Inflammatory macrophage treated with lipopolysaccharide for 4 hours (primary cell): ENCODE data around the gene TTLL12.

ENCODE experiments used
- DNase-seq: peaks from one replicate; pipeline ENCODE4 v3.0.0-alpha.2; 2020

Gene TTLL12

GRCh38 chr22:43186272-43187170 is at the start of gene TTLL12:
Gene TTLL12, minus strand, starts transcription at chr22:43187134. Its CDS starts 65 bp downstream, at chr22:43187069.
- DNase-seq = peak; percentile 60

GRCh38 chr22:43235445-43236409 is 48.8 kb upstream of the TTLL12 start:
- DNase-seq = no peak

GRCh38 chr22:43234264-43234988 is 47.5 kb upstream of the TTLL12 start:
- no peak for DNase-seq

GRCh38 chr22:43233529-43233928 is 46.6 kb upstream of the TTLL12 start:
- DNase-seq = no peak

- DNase-seq = no peak
Observed at GRCh38 chr22:43232445-43232844, 45.5 kb upstream of the TTLL12 start.

- DNase-seq = no peak
Observed at GRCh38 chr22:43231724-43232034, 44.7 kb upstream of the TTLL12 start.

GRCh38 chr22:43230971-43231723 is 44.2 kb upstream of the TTLL12 start:
- DNase-seq = peak; percentile 26

GRCh38 chr22:43230571-43230970 is 43.6 kb upstream of the TTLL12 start:
- DNase-seq = no peak

GRCh38 chr22:43228863-43229262 is 41.9 kb upstream of the TTLL12 start:
- no peak for DNase-seq

GRCh38 chr22:43228330-43228729 is 41.4 kb upstream of the TTLL12 start:
- peak; percentile 14 for DNase-seq

- no peak for DNase-seq
Observed at GRCh38 chr22:43227239-43227630, 40.3 kb upstream of the TTLL12 start.

GRCh38 chr22:43226377-43227238 is 39.7 kb upstream of the TTLL12 start:
- DNase-seq = no peak

GRCh38 chr22:43225609-43226008 is 38.7 kb upstream of the TTLL12 start:
- no peak for DNase-seq

- no peak for DNase-seq
Observed at GRCh38 chr22:43222987-43223386, 36.1 kb upstream of the TTLL12 start.

- no peak for DNase-seq
Observed at GRCh38 chr22:43222262-43222661, 35.3 kb upstream of the TTLL12 start.

GRCh38 chr22:43220625-43221380 is 33.9 kb upstream of the TTLL12 start:
- no peak for DNase-seq

- no peak for DNase-seq
Observed at GRCh38 chr22:43218786-43219185, 31.9 kb upstream of the TTLL12 start.

- no peak for DNase-seq
Observed at GRCh38 chr22:43217285-43218030, 30.5 kb upstream of the TTLL12 start.

GRCh38 chr22:43216738-43217137 is 29.8 kb upstream of the TTLL12 start:
- DNase-seq = no peak

GRCh38 chr22:43213962-43214361 is 27.0 kb upstream of the TTLL12 start:
- DNase-seq = no peak
